Measurements from ENCODE around the gene TADA2A.

- TF ChIP-seq CTCF (IDR thresholded peaks at IDR 0.05) (no peak), POLR2A (IDR thresholded peaks at IDR 0.05) (no peak)
These were observed 18.4 kb upstream of the TADA2A start for GRCh38 chr17:37388266-37388665.
